GM12878 (cell line): ENCODE data around the gene ITGAD. TPM values are rescaled to one million over a fixed set of nuclear protein-coding genes. Genes with fewer than 3 reads are reported as not detected.

Experiments used
- ATAC-seq: fragments of 200-7000 bp; cut with Tn5 transposase; 3 replicates; pipeline ENCODE4 v1.9.1; 2020; ENCODE audit warnings: mild to moderate bottlenecking, moderate library complexity
- BruUV-seq: library from RNA; stranded (reverse); fragments of 400-500 nt; replicated peaks from 2 replicates; lab custom pipeline; 2021; lab: Mats Ljungman, UMichigan
- CTCF ChIA-PET: fragments of 300-600 bp; sonication (Branson Sonifier 250); formaldehyde crosslinking; extraction: SDS; loops from one replicate; lab custom pipeline; 2021; ENCODE audit warnings: inconsistent platforms; lab: Yijun Ruan, JAX
- POLR2A ChIA-PET: fragments of 350-600 bp; formaldehyde crosslinking; extraction: SDS; loops from one replicate; lab custom pipeline; 2021; ENCODE audit warnings: inconsistent platforms; lab: Charles Lee
- RAD21 ChIA-PET: fragments of 300-600 bp; sonication (Branson Sonifier 250); formaldehyde crosslinking; loops from one replicate; lab custom pipeline; 2023; ENCODE audit warnings: antibody characterized with exemption; ENCODE audit not compliant: unreplicated experiment; lab: Charles Lee
- SMC1A ChIA-PET: fragments of 300-600 bp; sonication (Branson Sonifier 250); formaldehyde crosslinking; loops from one replicate; lab custom pipeline; 2023; ENCODE audit not compliant: unreplicated experiment, uncharacterized antibody; lab: Charles Lee
- DNase-seq: peaks from one replicate; pipeline ENCODE4 v3.0.0-alpha.2; 2011; ENCODE audit warnings: low read depth, low spot score
- FAIRE-seq: peaks from 3 replicates; lab custom pipeline; 2011; peaks lifted over from hg19 to GRCh38; lab: Jason Lieb, UNC
- H2AFZ ChIP-seq: 2 replicates; pipeline ENCODE4 v1.6.0; 2011; ENCODE audit warnings: low read depth, low read length, control low read depth; ENCODE audit not compliant: control insufficient read depth
- H3K27ac ChIP-seq: 2 replicates; pipeline ENCODE4 v1.5.1; 2011; ENCODE audit warnings: control low read depth; ENCODE audit not compliant: control insufficient read depth, insufficient read depth
- H3K27me3 ChIP-seq, 2 experiments: replicated peaks in 1 of 2; 2 replicates each; pipeline versions ENCODE4 v1.6.0 to v1.6.1; 2011; ENCODE audit warnings: low read length in 1 of 2; ENCODE audit not compliant: control insufficient read depth in 2 of 2, insufficient read depth in 2 of 2
- H3K36me3 ChIP-seq, 2 experiments: 2 replicates each; pipeline ENCODE4 v1.5.1; 2011; ENCODE audit warnings: low read length in 1 of 2; ENCODE audit not compliant: control insufficient read depth in 2 of 2, insufficient read depth in 2 of 2
- H3K4me1 ChIP-seq: 2 replicates; pipeline ENCODE4 v1.6.1; 2011; ENCODE audit warnings: mild to moderate bottlenecking, low read length, moderate library complexity, mixed read lengths; ENCODE audit not compliant: control insufficient read depth, insufficient read depth
- H3K4me2 ChIP-seq: 2 replicates; pipeline ENCODE4 v1.6.0; 2011; ENCODE audit warnings: control low read depth; ENCODE audit not compliant: control insufficient read depth, insufficient read depth
- H3K4me3 ChIP-seq: fragments of 200-600 bp; sonication (generic); 2 replicates; pipeline ENCODE4 v1.5.1; 2016
- H3K79me2 ChIP-seq: 2 replicates; pipeline ENCODE4 v1.6.0; 2011; ENCODE audit warnings: low read length; ENCODE audit not compliant: control insufficient read depth, insufficient read depth
- H3K9ac ChIP-seq: 2 replicates; pipeline ENCODE4 v1.8.0; 2011; ENCODE audit warnings: low read length, control low read depth, mixed read lengths; ENCODE audit not compliant: control insufficient read depth, insufficient read depth
- H3K9me3 ChIP-seq: replicated peaks from 3 replicates; pipeline ENCODE4 v1.5.1; 2011; ENCODE audit warnings: mild to moderate bottlenecking, low read length; ENCODE audit not compliant: control insufficient read depth, insufficient read depth
- H4K20me1 ChIP-seq: 2 replicates; pipeline ENCODE4 v1.6.0; 2011; ENCODE audit not compliant: control insufficient read depth, insufficient read depth
- BACH1 ChIP-seq: fragments of 450-650 bp; IDR thresholded peaks from 2 replicates; pipeline ENCODE4 v1.6.1; 2017; ENCODE audit warnings: mild to moderate bottlenecking, borderline replicate concordance
- DPF2 ChIP-seq: fragments of 450-650 bp; IDR thresholded peaks from 2 replicates; pipeline ENCODE4 v1.6.1; 2017; ENCODE audit warnings: mild to moderate bottlenecking
- HDAC2 ChIP-seq: fragments of 200-600 bp; sonication (generic); IDR thresholded peaks from 2 replicates; pipeline ENCODE4 v1.6.1; 2017
- IKZF1 ChIP-seq: fragments of 450-650 bp; conservative IDR thresholded peaks from 2 replicates; pipeline ENCODE4 v1.6.1; 2017; ENCODE audit warnings: antibody characterized with exemption, mild to moderate bottlenecking
- KAT2A ChIP-seq: conservative IDR thresholded peaks from 2 replicates; pipeline ENCODE4 v1.6.1; 2011; ENCODE audit warnings: low read depth, low read length; ENCODE audit not compliant: control insufficient read depth
- MYC ChIP-seq: IDR thresholded peaks from 2 replicates; pipeline ENCODE4 v1.6.1; 2011; ENCODE audit warnings: mild to moderate bottlenecking, low read length, moderate library complexity, inconsistent platforms; ENCODE audit not compliant: insufficient read depth, insufficient replicate concordance, insufficient read length, severe bottlenecking
- NFXL1 ChIP-seq: fragments of 450-650 bp; IDR thresholded peaks from 2 replicates; pipeline ENCODE4 v1.6.1; 2017; ENCODE audit warnings: antibody characterized with exemption, mild to moderate bottlenecking, borderline replicate concordance
- RELB ChIP-seq: fragments of 450-650 bp; IDR thresholded peaks from 2 replicates; pipeline ENCODE4 v1.6.1; 2017; ENCODE audit warnings: low read depth, mild to moderate bottlenecking, moderate library complexity
- SMAD5 ChIP-seq: IDR thresholded peaks from 2 replicates; pipeline ENCODE4 v1.6.1; 2016; ENCODE audit warnings: antibody characterized with exemption, low read depth
- WRNIP1 ChIP-seq: IDR thresholded peaks from 2 replicates; pipeline ENCODE4 v1.6.1; 2011; ENCODE audit warnings: low read depth, low read length, improper control_type of control experiment, borderline replicate concordance
- YY1 ChIP-seq: IDR thresholded peaks from 2 replicates; pipeline ENCODE4 v1.6.1; 2011; ENCODE audit warnings: low read depth, mild to moderate bottlenecking, low read length
- ZBTB40 ChIP-seq: fragments of 450-650 bp; IDR thresholded peaks from 2 replicates; pipeline ENCODE4 v1.6.1; 2016; ENCODE audit warnings: mild to moderate bottlenecking, moderate library complexity, borderline replicate concordance
- WGBS: methylation state at CpG from one replicate; pipeline ENCODE4 v1.1.6; 2016; ENCODE audit warnings: low lambda C conversion rate; ENCODE audit not compliant: insufficient replicate concordance, insufficient coverage; ENCODE audit errors: missing lambda C conversion rate; 5-methylcytosine and 5-hydroxymethylcytosine counted together
- in situ Hi-C: fragments of 300-500 bp; cut with MboI; formaldehyde crosslinking; loops from 9 replicates; pipeline ENCODE4 v1.14.3; 2018; ENCODE audit warnings: mixed read lengths
- intact Hi-C: fragments of 100-400 bp; cut with micrococcal nuclease; formaldehyde crosslinking; loops from one replicate; pipeline ENCODE4 v1.14.2; 2022; ENCODE audit not compliant: unreplicated experiment
- polyA plus RNA-seq, 11 experiments: library from polyadenylated mRNA; depleted of rRNA in 4 of 11; unstranded in 6 of 11; stranded (reverse) in 5 of 11; fragments of >200 nt; fragmentation: Nextera tagmentation in 4 of 11; fragmentation: Illumina TruSeq in 1 of 11; extraction: Ambion mirVana in 4 of 11; extraction: Trizol in 1 of 11; gene quantifications; 1 replicate in 1 of 11; 2 replicates in 10 of 11; pipeline versions ENCODE4 v1.2.1 to v1.2.3, GENCODE V29; 2011 to 2016; ENCODE audit warnings: inconsistent platforms in 2 of 11, missing spikeins in 2 of 11, low read depth in 1 of 11
- total RNA-seq, 4 experiments: library from RNA; depleted of rRNA in 3 of 4; stranded (reverse); fragments of >200 nt in 3 of 4; fragmentation: Illumina TruSeq in 1 of 4; extraction: Trizol in 1 of 4; gene quantifications; 2 replicates each; pipeline versions ENCODE4 v1.2.1 to v1.2.3, GENCODE V29; 2013 to 2021
- TF ChIP-seq, protein P1 (sequence below): fragments of 450-650 bp; IDR thresholded peaks from 2 replicates; pipeline ENCODE4 v1.6.1; 2017; ENCODE audit warnings: borderline replicate concordance

ITGAD gene
- total and polyA plus RNA-seq, 10 of the 15 experiments (the other 5 are each of a cell fraction or from before 2014, with no cell fraction given) = 0.29 to 4.0 (median 1.2) TPM

DNA sequence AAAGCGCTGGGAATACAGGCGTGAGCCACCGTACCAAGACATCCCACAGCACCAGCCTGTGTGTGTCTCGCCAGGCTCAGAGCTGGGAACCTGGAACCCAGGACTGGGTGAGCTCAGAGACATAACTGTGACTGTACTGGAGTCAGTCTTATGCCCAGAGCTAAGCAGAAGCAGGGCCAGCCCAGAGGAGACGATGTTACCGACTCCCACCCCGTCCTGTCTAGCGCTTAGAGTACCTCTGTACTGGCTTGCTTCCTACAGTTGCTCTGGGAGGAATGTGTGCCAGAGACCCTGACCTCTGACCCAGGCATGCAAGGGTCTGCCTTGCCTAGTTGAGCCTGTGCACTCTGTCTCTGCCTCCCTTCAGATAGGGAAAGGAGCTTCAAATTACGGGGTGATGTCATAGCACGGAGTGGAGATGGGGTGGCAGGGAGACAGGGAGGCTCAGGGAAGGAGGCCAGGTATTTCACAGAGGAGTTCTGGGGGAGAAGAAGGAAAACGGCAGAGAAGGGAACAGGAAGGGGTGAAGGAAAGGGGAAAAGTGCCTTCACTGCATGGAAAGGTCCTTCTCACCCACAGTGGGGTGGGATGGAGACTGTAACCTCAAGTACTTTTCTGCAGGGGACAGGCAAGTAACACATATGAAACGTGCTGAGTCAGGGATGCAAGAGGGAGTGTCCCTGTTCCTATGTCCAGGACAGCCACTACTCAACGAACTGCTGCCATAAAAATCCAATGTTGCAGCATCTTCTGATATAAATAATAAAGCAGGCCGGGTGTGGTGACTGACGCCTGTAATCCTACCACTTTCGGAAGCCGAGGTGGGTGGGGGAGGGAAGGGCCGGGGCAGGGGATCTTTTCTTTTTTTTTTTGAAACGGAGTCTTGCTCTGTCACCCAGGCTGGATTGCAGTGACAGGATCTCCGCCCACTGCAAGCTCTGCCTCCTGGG, 60.4 kb downstream of the ITGAD start:
- Histone ChIP-seq H3K9ac (no peak overlapping the region), H3K36me3 (no peaks in the 10 kb centered on the region), H3K27me3 (no peaks in the 10 kb centered on the region), H3K9me3 (no peaks in the 10 kb centered on the region), H3K79me2 (peaks cover 30% of the 10 kb centered on the region), H2AFZ (no peak overlapping the region), H3K4me1 (peaks cover 16% of the 10 kb centered on the region), H3K27ac (no peak overlapping the region), H4K20me1 (peaks cover 7% of the 10 kb centered on the region; the same call in 1 of the 2 replicates), H3K4me2 (no peak overlapping the region), H3K4me3 (no peak overlapping the region)
- ChIA-PET SMC1A (interaction anchor here (0.6 kb wide), 1 partner anchor 353 kb away, joined by 3 read pairs; no protein-coding TSS in a partner anchor), POLR2A (interaction anchor here (0.5 kb wide), 1 partner anchor 486 kb away, joined by 3 read pairs; no protein-coding TSS in a partner anchor), CTCF (interaction anchor here (0.8 to 3.0 kb wide), 3 partner anchors 10 to 415 kb away, joined by 3 to 11 read pairs (median 9); partner anchors contain the start of gene ZNF843), RAD21 (no interaction called here)
- FAIRE-seq = no peak
- DNase-seq = no peak
- no peak for ATAC-seq
- in situ Hi-C loops (no loop called here), intact Hi-C loops (no loop called here)
- WGBS = 84% methylated on average over 18 of the region's 20 CpGs
- no TSS peak for BruUV-seq
- no peak for TF ChIP-seq KAT2A
- no peak for TF ChIP-seq SMAD5
- TF ChIP-seq BACH1 = no peak
- TF ChIP-seq NFXL1 = no peak
- TF ChIP-seq YY1 = no peak
- TF ChIP-seq DPF2 = no peak
- TF ChIP-seq, protein P1, sequence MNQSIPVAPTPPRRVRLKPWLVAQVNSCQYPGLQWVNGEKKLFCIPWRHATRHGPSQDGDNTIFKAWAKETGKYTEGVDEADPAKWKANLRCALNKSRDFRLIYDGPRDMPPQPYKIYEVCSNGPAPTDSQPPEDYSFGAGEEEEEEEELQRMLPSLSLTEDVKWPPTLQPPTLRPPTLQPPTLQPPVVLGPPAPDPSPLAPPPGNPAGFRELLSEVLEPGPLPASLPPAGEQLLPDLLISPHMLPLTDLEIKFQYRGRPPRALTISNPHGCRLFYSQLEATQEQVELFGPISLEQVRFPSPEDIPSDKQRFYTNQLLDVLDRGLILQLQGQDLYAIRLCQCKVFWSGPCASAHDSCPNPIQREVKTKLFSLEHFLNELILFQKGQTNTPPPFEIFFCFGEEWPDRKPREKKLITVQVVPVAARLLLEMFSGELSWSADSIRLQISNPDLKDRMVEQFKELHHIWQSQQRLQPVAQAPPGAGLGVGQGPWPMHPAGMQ = no peak
- no peak for TF ChIP-seq WRNIP1
- no peak for TF ChIP-seq IKZF1
- no peak for TF ChIP-seq HDAC2
- no peak for TF ChIP-seq RELB
- TF ChIP-seq MYC = no peak
- TF ChIP-seq ZBTB40 = no peak
- TF ChIP-seq, all 136 proteins: peak for 0
